H1 (cell line): Measurements from ENCODE around the gene HOXA10. TPM values are rescaled to one million over a fixed set of nuclear protein-coding genes. Genes with fewer than 3 reads are reported as not detected.
A peak's percentile ranks its signal among the peaks of the same experiment; 100 is the strongest.

ENCODE experiments used
- CTCF ChIA-PET: fragments of 300-600 bp; sonication (Branson Sonifier 250); formaldehyde crosslinking; loops from one replicate; lab custom pipeline; 2021; ENCODE audit not compliant: partially characterized antibody; lab: Charles Lee
- POLR2A ChIA-PET: fragments of 300-600 bp; sonication (Branson Sonifier 250); formaldehyde crosslinking; loops from one replicate; lab custom pipeline; 2021; ENCODE audit warnings: inconsistent platforms; ENCODE audit not compliant: partially characterized antibody; lab: Charles Lee
- DNase-seq, 2 experiments: peaks; one replicate each; pipeline versions ENCODE4 v3.0.0 to v3.0.0-alpha.2; 2010 to 2022; ENCODE audit warnings: low spot score in 2 of 2, low read depth in 1 of 2, mixed read lengths in 1 of 2
- FAIRE-seq: peaks from 2 replicates; lab custom pipeline; 2011; peaks lifted over from hg19 to GRCh38; lab: Jason Lieb, UNC
- H2AFZ ChIP-seq: 2 replicates; pipeline ENCODE4 v1.8.1; 2012; ENCODE audit warnings: low read length, inconsistent platforms
- H2AK5ac ChIP-seq: 2 replicates; pipeline ENCODE4 v1.6.1; 2013; ENCODE audit warnings: low read depth, low read length
- H2BK120ac ChIP-seq: replicated peaks from 2 replicates; pipeline ENCODE3; 2013; ENCODE audit warnings: low read depth, low read length, inconsistent platforms
- H2BK12ac ChIP-seq: 2 replicates; pipeline ENCODE4 v1.6.1; 2013; ENCODE audit warnings: low read depth, low read length
- H2BK15ac ChIP-seq: 2 replicates; pipeline ENCODE4 v1.6.1; 2013; ENCODE audit warnings: low read length
- H2BK20ac ChIP-seq: 2 replicates; pipeline ENCODE4 v1.6.1; 2013; ENCODE audit warnings: low read length
- H2BK5ac ChIP-seq: 2 replicates; pipeline ENCODE4 v1.6.1; 2013; ENCODE audit warnings: low read depth, low read length
- H3K14ac ChIP-seq: 2 replicates; pipeline ENCODE4 v1.6.1; 2013; ENCODE audit warnings: inconsistent platforms; ENCODE audit not compliant: insufficient read length
- H3K18ac ChIP-seq: 2 replicates; pipeline ENCODE4 v1.6.1; 2013; ENCODE audit warnings: low read length; ENCODE audit errors: extremely low read depth
- H3K23ac ChIP-seq: 2 replicates; pipeline ENCODE4 v1.6.1; 2013; ENCODE audit warnings: inconsistent platforms; ENCODE audit not compliant: insufficient read length
- H3K23me2 ChIP-seq: 2 replicates; pipeline ENCODE4 v1.6.1; 2013; ENCODE audit warnings: low read depth, low read length
- H3K27ac ChIP-seq: 2 replicates; pipeline ENCODE4 v1.6.1; 2011; ENCODE audit warnings: low read depth, low read length, inconsistent platforms
- H3K27me3 ChIP-seq, 4 experiments: replicated peaks in 1 of 4; 1 replicate in 1 of 4; 2 replicates in 3 of 4; pipeline versions ENCODE4 v1.6.1 to v1.8.1; 2011 to 2013; ENCODE audit warnings: low read length in 3 of 4, mild to moderate bottlenecking in 3 of 4, inconsistent platforms in 2 of 4, mixed read lengths in 2 of 4, moderate library complexity in 1 of 4; ENCODE audit not compliant: control insufficient read depth in 3 of 4, insufficient read depth in 3 of 4; ENCODE audit errors: extremely low read depth in 1 of 4
- H3K36me3 ChIP-seq, 4 experiments: 2 replicates each; pipeline versions ENCODE4 v1.6.1 to v1.8.1; 2011 to 2013; ENCODE audit warnings: mild to moderate bottlenecking in 4 of 4, low read length in 3 of 4, moderate library complexity in 2 of 4, control low read depth in 1 of 4, inconsistent platforms in 1 of 4; ENCODE audit not compliant: insufficient read depth in 4 of 4, control insufficient read depth in 2 of 4
- H3K4ac ChIP-seq: replicated peaks from 2 replicates; pipeline ENCODE3; 2013; ENCODE audit warnings: low read length, low read depth, mixed read lengths, inconsistent platforms; ENCODE audit not compliant: insufficient read length
- H3K4me1 ChIP-seq, 4 experiments: replicated peaks in 1 of 4; 1 replicate in 1 of 4; 2 replicates in 3 of 4; pipeline versions ENCODE4 v1.6.1 to v1.8.1; 2011 to 2013; ENCODE audit warnings: low read length in 3 of 4, inconsistent platforms in 2 of 4, mixed read lengths in 1 of 4; ENCODE audit not compliant: insufficient read depth in 4 of 4, control insufficient read depth in 3 of 4
- H3K4me2 ChIP-seq, 2 experiments: 2 replicates each; pipeline versions ENCODE4 v1.6.1 to v1.8.1; 2011 to 2013; ENCODE audit warnings: low read depth in 2 of 2, low read length in 2 of 2, control low read depth in 1 of 2, inconsistent platforms in 1 of 2, mild to moderate bottlenecking in 1 of 2; ENCODE audit not compliant: insufficient read depth in 1 of 2
- H3K4me3 ChIP-seq, 4 experiments: fragments of 200-600, 300-600 bp in 1 of 4; sonication (generic), shearing (Covaris generic), sonication (Bioruptor Twin) in 1 of 4; 2 replicates each; pipeline versions ENCODE4 v1.5.1 to v1.8.1; 2011 to 2016; ENCODE audit warnings: low read length in 4 of 4, low read depth in 3 of 4, control low read depth in 2 of 4, inconsistent platforms in 2 of 4, mild to moderate bottlenecking in 2 of 4, mixed read lengths in 1 of 4, moderate library complexity in 1 of 4; ENCODE audit not compliant: insufficient read depth in 2 of 4; ENCODE audit errors: extremely low read depth in 1 of 4
- H3K56ac ChIP-seq: replicated peaks from 2 replicates; pipeline ENCODE3; 2013; ENCODE audit warnings: low read depth, mild to moderate bottlenecking, mixed read lengths, low read length, inconsistent platforms; ENCODE audit not compliant: insufficient read length
- H3K79me1 ChIP-seq: 2 replicates; pipeline ENCODE4 v1.6.1; 2013; ENCODE audit warnings: low read depth, low read length, control low read depth
- H3K79me2 ChIP-seq, 2 experiments: 2 replicates each; pipeline versions ENCODE4 v1.6.1 to v1.8.1; 2012 to 2013; ENCODE audit warnings: low read length in 2 of 2, mild to moderate bottlenecking in 2 of 2, inconsistent platforms in 1 of 2; ENCODE audit not compliant: insufficient read depth in 2 of 2, control insufficient read depth in 1 of 2
- H3K9ac ChIP-seq, 4 experiments: replicated peaks in 1 of 4; 1 replicate in 1 of 4; 2 replicates in 3 of 4; pipeline versions ENCODE4 v1.6.1 to v1.8.1; 2011 to 2013; ENCODE audit warnings: low read depth in 3 of 4, low read length in 3 of 4, control low read depth in 2 of 4, mild to moderate bottlenecking in 2 of 4, moderate library complexity in 2 of 4, inconsistent platforms in 1 of 4; ENCODE audit errors: extremely low read depth in 1 of 4
- H3K9me3 ChIP-seq, 2 experiments: 2 replicates each; pipeline versions ENCODE4 v1.6.1 to v1.8.1; 2012 to 2013; ENCODE audit warnings: mild to moderate bottlenecking in 2 of 2, moderate library complexity in 2 of 2, control low read depth in 1 of 2, inconsistent platforms in 1 of 2, low read depth in 1 of 2, low read length in 1 of 2, mixed read lengths in 1 of 2; ENCODE audit not compliant: insufficient read depth in 2 of 2
- H4K20me1 ChIP-seq, 2 experiments: replicated peaks in 1 of 2; 2 replicates each; pipeline versions ENCODE3 to v1.8.1; 2011 to 2013; ENCODE audit warnings: inconsistent platforms in 2 of 2, low read length in 2 of 2, mild to moderate bottlenecking in 1 of 2; ENCODE audit not compliant: insufficient read depth in 2 of 2, control insufficient read depth in 1 of 2
- H4K5ac ChIP-seq: 2 replicates; pipeline ENCODE4 v1.6.1; 2013; ENCODE audit warnings: low read length, low read depth, mixed read lengths, inconsistent platforms; ENCODE audit not compliant: insufficient read length
- H4K8ac ChIP-seq: 2 replicates; pipeline ENCODE4 v1.8.0; 2013; ENCODE audit warnings: mild to moderate bottlenecking, moderate library complexity, low read length, inconsistent platforms; ENCODE audit not compliant: insufficient read depth; ENCODE audit errors: extremely low read depth
- H4K91ac ChIP-seq: replicated peaks from 2 replicates; pipeline ENCODE3; 2013; ENCODE audit warnings: low read length, mixed read lengths, inconsistent platforms; ENCODE audit not compliant: insufficient read length
- BACH1 ChIP-seq: IDR thresholded peaks from 2 replicates; pipeline ENCODE4 v1.6.1; 2012; ENCODE audit warnings: low read length, improper control_type of control experiment
- EZH2 ChIP-seq: fragments of 200-600 bp; sonication (generic); IDR thresholded peaks from 2 replicates; pipeline ENCODE4 v1.7.1; 2012; ENCODE audit warnings: low read depth, mild to moderate bottlenecking, moderate library complexity, low read length, inconsistent platforms; ENCODE audit not compliant: severe bottlenecking
- FOSL1 ChIP-seq: IDR thresholded peaks from 2 replicates; pipeline ENCODE4 v1.6.1; 2011; ENCODE audit warnings: mild to moderate bottlenecking, low read depth, low read length, moderate library complexity; ENCODE audit not compliant: insufficient read depth
- KDM1A ChIP-seq: fragments of 200-600, 300-600 bp; sonication (generic); IDR thresholded peaks from 2 replicates; pipeline ENCODE4 v1.7.1; 2016; ENCODE audit warnings: mild to moderate bottlenecking, low read length, borderline replicate concordance
- POU5F1 ChIP-seq: IDR thresholded peaks from 2 replicates; pipeline ENCODE4 v1.6.1; 2011; ENCODE audit warnings: low read depth, mild to moderate bottlenecking, low read length, moderate library complexity
- RNF2 ChIP-seq: fragments of 200-900, 300-1000 bp; sonication (generic); IDR thresholded peaks from 2 replicates; pipeline ENCODE4 v1.7.1; 2016; ENCODE audit warnings: borderline replicate concordance, low read depth, mild to moderate bottlenecking, antibody characterized with exemption, low read length; ENCODE audit not compliant: poor library complexity, severe bottlenecking; ENCODE audit errors: missing control alignments
- SIRT6 ChIP-seq: IDR thresholded peaks from one replicate; pipeline ENCODE4 v1.7.1; 2012; ENCODE audit warnings: low read length, inconsistent platforms
- SUZ12 ChIP-seq: fragments of 200-600 bp; sonication (generic); IDR thresholded peaks from 2 replicates; pipeline ENCODE4 v1.6.1; 2012; ENCODE audit warnings: mild to moderate bottlenecking, inconsistent platforms, low read length, moderate library complexity, mixed read lengths
- TAF7 ChIP-seq: optimal IDR thresholded peaks from 2 replicates; pipeline ENCODE3; 2011; ENCODE audit warnings: low read depth, mild to moderate bottlenecking, inconsistent platforms, low read length, moderate library complexity, borderline replicate concordance
- WGBS, 2 experiments: shearing (Covaris generic) in 1 of 2; methylation state at CpG; one replicate each; pipeline versions ENCODE4 v1.1.6 to v1.1.7; 2013 to 2015; ENCODE audit warnings: low lambda C conversion rate in 2 of 2, mixed read lengths in 2 of 2, inconsistent platforms in 1 of 2, low coverage in 1 of 2, missing lambda C conversion rate in 1 of 2; ENCODE audit not compliant: insufficient replicate concordance in 2 of 2, insufficient coverage in 1 of 2, insufficient read length in 1 of 2; ENCODE audit errors: extremely low coverage in 1 of 2, missing lambda C conversion rate in 1 of 2; 5-methylcytosine and 5-hydroxymethylcytosine counted together
- polyA plus RNA-seq, 7 experiments: library from polyadenylated mRNA; depleted of rRNA in 3 of 7; stranded (reverse) in 5 of 7; unstranded in 2 of 7; fragments of >200 nt in 5 of 7; fragments of 200-250 nt in 2 of 7; gene quantifications; 1 replicate in 5 of 7; 2 replicates in 1 of 7; 4 replicates in 1 of 7; pipeline versions ENCODE4 v1.2.1 to v1.2.3, GENCODE V29; 2011 to 2013; ENCODE audit warnings: missing spikeins in 2 of 7, mixed read lengths in 2 of 7
- total RNA-seq: library from RNA; stranded (reverse); fragmentation: NEBNext Ultra II Directional; extraction: Animal tissue kit (Norgen Biotek cat#: 25700); gene quantifications from 2 replicates; pipeline ENCODE4 v1.2.1, GENCODE V29; 2021
- TF ChIP-seq, protein P1 (sequence below): IDR thresholded peaks from 2 replicates; pipeline ENCODE4 v1.6.1; 2011; ENCODE audit warnings: low read length, improper control_type of control experiment

Gene HOXA10
- total and polyA plus RNA-seq, 2 of the 8 experiments (the other 6 are each of a cell fraction or from before 2014, with no cell fraction given), result not detected

DNA sequence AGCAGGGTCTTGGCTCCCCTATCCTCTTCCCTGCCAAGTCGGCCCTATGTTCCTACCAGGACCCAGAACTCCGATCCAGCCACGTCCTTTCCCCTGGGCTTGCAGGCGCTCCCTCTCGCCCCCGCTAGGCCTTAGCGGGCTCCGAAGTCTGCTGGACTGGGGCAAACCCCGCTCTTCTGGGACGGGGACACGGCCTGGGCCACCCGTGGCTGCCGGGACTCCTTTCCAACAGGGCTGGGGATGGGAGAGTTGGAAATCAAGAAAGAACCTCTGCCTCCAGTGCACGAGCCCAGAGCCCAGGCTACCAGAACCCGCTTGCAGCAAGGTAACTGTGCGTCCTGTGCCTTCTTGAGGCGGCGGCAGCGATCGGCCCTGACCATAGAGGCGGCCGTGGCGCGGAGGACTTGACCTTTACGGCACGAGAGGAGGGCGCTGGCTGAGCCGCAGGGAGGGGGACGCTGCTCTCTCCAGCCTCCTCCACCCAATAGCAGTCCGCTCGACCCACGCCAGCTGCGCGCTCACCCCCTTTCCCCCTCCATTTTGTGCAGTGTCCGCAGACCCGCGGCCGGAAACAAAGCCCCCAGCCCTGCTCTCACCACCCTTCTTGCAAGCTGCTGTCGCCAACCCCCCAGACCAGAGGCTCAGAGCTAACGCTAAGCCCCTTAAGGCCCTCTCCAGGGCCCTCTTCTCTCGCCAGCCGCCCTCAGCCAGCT is 17.9 kb upstream of the HOXA10 start:
- H3K79me1 ChIP-seq, result no peaks in the 10 kb centered on the region
- H3K4me3 ChIP-seq, result peak overlapping the region in 1 of 4 experiments; percentile 26; a peak in 1 of 8 replicates
- no peak overlapping the region for H3K23ac ChIP-seq
- H4K5ac ChIP-seq, result no peak overlapping the region
- peak in 1 of 2 experiments; percentile 72 for DNase-seq
- no peak overlapping the region for H3K14ac ChIP-seq
- no peak overlapping the region for H4K8ac ChIP-seq
- H3K79me2 ChIP-seq, result no peaks in the 10 kb centered on the region
- peak overlapping the region; percentile 18 to 56; a peak in 3 of 4 replicates for H3K4me2 ChIP-seq
- H3K36me3 ChIP-seq, result peaks cover 0 to 10% (median 0%) of the 10 kb centered on the region in 4 experiments; a peak in 1 of 8 replicates
- H2BK120ac ChIP-seq, result no peak overlapping the region
- no peak overlapping the region for H4K91ac ChIP-seq
- peaks cover 0 to 17% (median 12%) of the 10 kb centered on the region in 4 experiments; a peak in 5 of 7 replicates for H3K4me1 ChIP-seq
- CTCF ChIA-PET, result interaction anchor here (1.1 to 9.1 kb wide), 3 partner anchors 12 to 17 kb away, joined by 3 to 64 read pairs (median 22); no protein-coding TSS in a partner anchor
- no peak overlapping the region for H2BK5ac ChIP-seq
- no peaks in the 10 kb centered on the region for H3K23me2 ChIP-seq
- H3K9me3 ChIP-seq, result peaks cover 0 to 3% of the 10 kb centered on the region in 2 experiments; a peak in 1 of 4 replicates
- POLR2A ChIA-PET, result interaction anchor here (1.1 kb wide), 1 partner anchor 18 kb away, joined by 3 read pairs; no protein-coding TSS in a partner anchor
- no peak overlapping the region for H3K27ac ChIP-seq
- peaks cover 22 to 53% of the 10 kb centered on the region in 2 experiments for H4K20me1 ChIP-seq
- H2BK12ac ChIP-seq, result 0 out of 2 replicates have a peak overlapping the region, but pooled peaks have one; percentile 27
- H3K9ac ChIP-seq, result no peak overlapping the region
- H2BK15ac ChIP-seq, result no peak overlapping the region
- no peak overlapping the region for H2BK20ac ChIP-seq
- no peak overlapping the region for H2AK5ac ChIP-seq
- no peak for FAIRE-seq
- H3K4ac ChIP-seq, result no peak overlapping the region
- H3K56ac ChIP-seq, result no peak overlapping the region
- WGBS, 2 experiments, result 8% methylated on average over 32 of the region's 42 CpGs; no CpG with 5 or more reads in 1 of the 2 experiments
- no peak overlapping the region for H3K18ac ChIP-seq
- no peak overlapping the region for H2AFZ ChIP-seq
- H3K27me3 ChIP-seq, result peaks cover 83 to 100% (median 95%) of the 10 kb centered on the region in 4 experiments
- TF ChIP-seq RNF2 (peak; percentile 72), EZH2 (peak; percentile 100), SIRT6 (no peak), FOSL1 (no peak), TAF7 (no peak), SUZ12 (peak; percentile 97), BACH1 (no peak), POU5F1 (no peak), KDM1A (no peak)
- TF ChIP-seq, protein P1, sequence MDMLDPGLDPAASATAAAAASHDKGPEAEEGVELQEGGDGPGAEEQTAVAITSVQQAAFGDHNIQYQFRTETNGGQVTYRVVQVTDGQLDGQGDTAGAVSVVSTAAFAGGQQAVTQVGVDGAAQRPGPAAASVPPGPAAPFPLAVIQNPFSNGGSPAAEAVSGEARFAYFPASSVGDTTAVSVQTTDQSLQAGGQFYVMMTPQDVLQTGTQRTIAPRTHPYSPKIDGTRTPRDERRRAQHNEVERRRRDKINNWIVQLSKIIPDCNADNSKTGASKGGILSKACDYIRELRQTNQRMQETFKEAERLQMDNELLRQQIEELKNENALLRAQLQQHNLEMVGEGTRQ, result no peak
